ENCODE data around the gene OVAAL.

Gene OVAAL

DNA sequence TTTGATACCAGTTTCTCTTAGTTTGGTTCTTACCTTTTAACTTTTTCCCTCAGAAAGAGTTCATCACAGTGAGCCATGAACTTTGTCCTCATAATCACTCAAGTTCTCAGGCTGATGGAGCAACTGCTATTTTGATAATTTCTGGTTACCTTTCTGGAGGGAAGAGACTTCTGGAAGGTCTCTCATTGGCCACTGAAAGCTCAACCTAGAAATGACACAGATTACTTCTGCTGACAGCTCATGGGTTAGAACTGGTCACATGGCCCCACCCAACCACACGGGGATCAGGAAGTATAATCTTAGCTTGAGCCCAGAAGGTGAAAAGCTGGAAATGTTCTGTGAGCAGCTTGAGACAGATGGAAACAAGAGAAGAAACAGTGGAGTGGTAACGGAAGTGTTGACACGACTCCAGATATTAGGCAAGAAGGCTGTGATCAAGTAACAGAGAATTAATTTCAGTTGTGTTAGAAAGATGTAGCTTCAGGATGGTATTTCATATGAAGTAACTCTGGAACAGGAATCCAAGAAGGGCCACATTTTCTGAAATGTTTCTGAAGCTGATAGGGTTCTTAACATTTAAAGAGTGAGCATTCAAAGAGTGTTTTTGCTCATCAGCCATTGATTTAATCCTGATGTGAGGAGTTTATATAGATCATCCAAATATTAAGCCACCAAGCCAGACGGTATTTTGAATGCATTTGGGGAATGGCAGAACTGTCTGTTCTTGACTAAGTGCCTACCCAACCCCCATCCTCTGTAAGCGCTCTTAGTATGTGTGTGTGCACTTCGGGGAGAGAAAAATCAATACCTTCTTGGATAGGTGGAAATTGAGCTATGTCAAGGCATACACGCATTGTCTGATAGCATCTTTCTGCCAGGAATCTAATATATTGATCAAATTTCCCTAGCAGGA is 51.1 kb downstream of the OVAAL start:
- DNase-seq: no peak

DNA sequence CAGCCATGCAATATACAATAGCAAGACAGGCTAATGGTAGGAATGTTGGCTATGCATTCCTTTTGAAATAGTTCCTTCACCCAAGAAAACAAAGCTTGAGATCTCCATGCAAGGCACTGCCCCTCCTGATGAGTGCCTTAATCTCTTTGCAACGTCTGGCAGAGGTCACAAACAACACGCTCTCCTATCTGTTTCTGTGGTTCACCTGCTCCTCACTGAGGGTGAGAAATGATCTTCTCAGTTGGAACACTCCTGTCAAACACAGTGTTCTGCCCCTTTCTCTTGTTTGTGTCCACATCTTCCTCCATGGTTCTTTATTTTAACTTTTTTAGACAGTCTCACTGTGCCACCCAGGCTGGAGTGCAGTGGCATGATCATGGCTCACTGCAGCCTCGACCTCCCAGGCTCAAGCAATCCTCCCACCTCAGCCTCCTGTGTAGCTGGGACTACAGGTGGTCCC is 51.8 kb downstream of the OVAAL start:
- DNase-seq: no peak

DNA sequence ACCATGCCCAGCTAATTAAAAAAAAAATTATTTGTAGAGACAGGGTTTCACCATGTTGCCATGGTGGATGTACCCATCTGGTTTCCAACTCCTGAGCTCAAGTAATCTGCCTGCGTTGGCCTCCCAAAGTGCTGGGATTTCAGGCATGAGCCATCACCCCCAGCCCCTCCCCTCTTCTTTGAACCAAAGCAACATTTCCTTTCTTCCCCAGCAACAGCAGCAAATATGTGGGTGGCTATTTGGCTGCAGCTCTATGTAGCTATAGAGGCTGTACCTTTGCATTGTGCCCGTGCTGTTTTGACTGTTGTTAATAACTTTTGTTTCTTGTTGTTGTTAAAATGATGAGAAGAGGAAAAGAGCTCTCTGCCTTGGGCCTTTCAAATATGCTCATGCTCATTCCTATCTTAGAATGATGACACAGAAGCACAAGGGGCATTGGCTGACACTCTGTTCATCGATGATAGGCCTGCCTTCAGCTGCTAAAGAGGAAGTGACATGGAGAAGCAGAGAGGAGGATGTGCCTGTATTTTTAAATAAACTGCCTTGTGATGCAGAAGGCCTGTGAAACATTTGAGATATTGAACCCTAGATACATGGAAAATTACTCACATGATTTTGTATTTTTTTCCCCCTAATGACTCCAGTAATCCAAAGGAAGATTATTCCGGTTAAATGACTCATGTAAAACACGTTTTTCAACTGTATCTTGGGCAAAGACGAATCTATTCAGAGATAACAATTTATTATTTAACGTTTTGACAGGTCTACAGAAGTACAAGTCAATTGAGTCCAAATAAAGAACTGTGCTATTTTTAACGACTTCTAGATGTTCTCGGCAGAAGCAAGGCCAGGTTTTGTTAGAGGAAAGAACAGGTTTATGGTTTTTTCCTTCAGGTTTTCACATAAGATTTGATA is 52.5 kb downstream of the OVAAL start:
- no peak for DNase-seq

DNA sequence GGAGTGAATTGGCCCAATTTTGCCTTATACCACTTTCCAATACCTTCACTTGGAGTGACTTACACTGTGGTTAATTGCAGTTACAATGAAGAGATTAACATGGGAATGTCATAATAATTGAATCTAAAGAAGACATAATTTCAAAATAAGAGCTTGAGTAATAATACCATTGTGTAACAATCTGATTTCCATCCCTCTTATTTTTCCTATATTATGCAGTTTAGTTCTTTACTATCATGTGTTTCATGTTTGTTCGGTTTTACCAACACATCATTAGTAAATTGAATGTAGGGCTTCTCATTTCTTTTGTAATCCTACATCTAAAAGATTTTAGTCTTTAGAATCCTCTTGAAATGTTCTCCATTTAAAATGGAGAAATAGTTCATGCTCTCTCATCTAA is 53.9 kb downstream of the OVAAL start:
- no peak for DNase-seq

DNA sequence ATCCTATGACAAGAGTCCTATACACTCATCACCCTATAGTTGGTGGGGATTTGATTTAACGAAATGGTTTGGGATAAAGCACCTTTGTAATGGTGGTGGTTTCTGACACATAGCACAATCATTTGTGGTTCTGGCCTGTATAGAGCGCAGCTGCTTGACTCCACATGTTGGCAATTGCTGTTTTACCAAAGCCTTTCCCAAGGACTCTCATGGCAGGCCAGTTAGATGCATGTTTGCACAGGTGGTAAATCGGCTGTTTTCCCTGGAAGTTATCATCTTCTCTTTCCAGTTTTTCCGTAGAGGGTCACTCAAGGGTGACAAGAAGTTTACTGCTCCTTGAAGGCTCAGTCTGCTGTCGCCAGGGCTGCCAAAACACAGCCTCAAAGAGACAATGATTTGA is 56.0 kb downstream of the OVAAL start:
- DNase-seq: no peak

DNA sequence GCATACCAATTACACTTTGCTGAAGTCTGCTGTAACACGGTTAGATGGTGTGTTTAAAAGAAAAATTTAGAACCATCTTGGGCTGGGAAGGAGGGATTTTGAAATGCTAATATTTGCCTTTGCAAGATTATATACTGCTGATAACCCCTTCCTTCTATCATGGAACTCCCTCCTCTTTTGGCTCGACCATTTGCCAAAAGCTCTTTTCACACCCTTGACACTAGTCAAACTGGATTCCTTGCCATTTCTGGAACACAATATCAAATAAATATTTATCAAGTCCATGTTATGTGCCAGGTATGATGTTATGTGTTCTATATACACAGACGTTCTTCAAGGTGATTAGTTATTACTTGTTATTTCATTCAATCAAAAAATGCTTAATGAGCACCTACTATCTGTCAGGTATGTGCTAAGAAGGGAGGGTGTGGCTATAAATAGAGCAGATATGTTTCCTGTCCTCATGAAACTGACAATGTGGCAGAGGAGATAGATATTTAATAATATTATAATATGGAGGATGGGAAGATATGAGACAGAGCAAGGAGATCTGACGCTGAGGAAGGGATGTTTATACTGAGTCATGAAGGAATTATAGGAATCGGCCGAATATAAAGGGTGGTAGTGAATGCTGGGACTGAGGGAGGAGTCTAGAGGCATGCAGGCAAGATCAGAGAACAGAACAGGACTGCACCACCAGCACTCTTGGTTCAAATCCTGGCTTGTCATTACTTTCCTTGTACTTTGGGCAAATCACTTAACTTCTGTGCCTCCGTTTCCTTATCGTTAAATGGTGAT is 56.9 kb downstream of the OVAAL start:
- no peak for DNase-seq

Measured in SW 1271 (cell line).